MG63 (cell line): Measurements from ENCODE around the gene ECSIT. TPM values are rescaled to one million over a fixed set of nuclear protein-coding genes. Genes with fewer than 3 reads are reported as not detected.

Experiments
- DNase-seq: peaks from one replicate; pipeline ENCODE4 v3.0.0-alpha.2; 2020
- H3K27me3 ChIP-seq: fragments of 250-450 bp; sonication (Bioruptor Pico); 2 replicates; pipeline ENCODE4 v1.5.1; 2020; ENCODE audit warnings: mild to moderate bottlenecking, moderate library complexity
- H3K36me3 ChIP-seq: fragments of 250-450 bp; sonication (Bioruptor Pico); 2 replicates; pipeline ENCODE4 v1.5.1; 2020; ENCODE audit warnings: mild to moderate bottlenecking, moderate library complexity
- H3K4me3 ChIP-seq: fragments of 250-450 bp; sonication (Bioruptor Pico); 2 replicates; pipeline ENCODE4 v1.5.1; 2020; ENCODE audit warnings: mild to moderate bottlenecking, moderate library complexity
- H3K9me3 ChIP-seq: fragments of 250-450 bp; sonication (Bioruptor Pico); 2 replicates; pipeline ENCODE4 v1.5.1; 2020; ENCODE audit warnings: mild to moderate bottlenecking, moderate library complexity
- total RNA-seq: library from RNA; depleted of rRNA; stranded (reverse); fragments of >200 nt; shearing (Covaris generic); gene quantifications from 2 replicates; pipeline ENCODE4 v1.2.3, GENCODE V29; 2014; ENCODE audit warnings: low replicate concordance

ECSIT gene
- total RNA-seq, 1 experiment from 2014 or later: 196 TPM

DNA sequence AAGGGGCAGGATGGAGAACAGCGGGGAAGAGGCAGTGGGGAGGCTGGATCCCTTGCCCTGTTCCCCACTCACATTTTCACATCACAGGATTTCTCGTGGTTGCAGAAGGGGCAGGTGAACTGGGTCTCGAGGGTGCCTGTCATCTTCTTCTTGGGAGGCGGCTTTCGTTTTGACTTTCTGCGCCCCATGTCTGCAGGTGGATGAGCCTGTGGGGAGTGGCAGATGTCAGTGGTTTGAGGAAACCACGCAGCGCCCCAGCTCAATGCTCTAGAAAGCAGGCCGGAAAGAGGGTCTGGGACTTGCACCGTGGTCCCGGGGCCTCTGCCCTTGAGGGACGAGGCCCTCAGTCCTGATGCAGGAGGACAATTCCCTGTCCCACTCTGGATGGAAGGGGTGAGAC is 25.2 kb upstream of the ECSIT start:
- H3K4me3 ChIP-seq: no peak overlapping the region
- H3K36me3 ChIP-seq: peaks cover 49% of the 10 kb centered on the region
- H3K27me3 ChIP-seq: no peaks in the 10 kb centered on the region
- DNase-seq: no peak
- H3K9me3 ChIP-seq: no peaks in the 10 kb centered on the region

DNA sequence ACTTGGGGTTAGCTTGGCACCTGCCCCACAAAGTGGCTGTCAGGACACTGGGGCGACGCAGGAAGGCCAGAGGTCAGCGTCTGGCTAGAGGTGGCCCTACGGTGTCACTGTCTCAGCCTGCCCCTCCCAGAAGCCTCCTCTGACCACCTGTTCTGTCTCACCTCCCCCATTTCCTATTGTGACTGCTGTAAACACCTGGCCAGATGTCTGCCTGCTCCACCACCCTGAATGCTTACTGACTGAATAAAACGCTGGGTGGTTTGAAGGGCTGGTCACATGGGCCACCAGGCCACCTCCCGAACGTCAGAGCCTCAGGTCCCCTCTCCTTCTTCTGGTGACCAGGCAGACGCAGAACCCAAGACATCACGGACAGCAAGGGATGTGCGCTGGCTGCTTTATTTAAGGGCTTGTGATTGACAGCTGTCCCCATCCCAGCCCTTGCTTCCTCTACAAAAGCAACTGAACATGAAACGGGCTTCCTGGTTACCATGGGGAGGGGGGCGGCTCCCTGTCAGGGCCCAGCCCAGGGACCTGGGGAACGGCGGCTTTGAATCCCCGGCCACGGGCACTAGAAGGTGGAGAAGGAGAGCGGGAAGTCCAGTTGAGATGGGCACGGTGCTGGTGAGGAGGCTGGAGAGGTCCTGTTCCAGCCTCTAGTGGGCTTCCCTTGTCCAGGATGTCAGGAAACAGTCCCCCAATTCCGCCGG is 23.9 kb upstream of the ECSIT start:
- Histone ChIP-seq H3K36me3 (peaks cover 49% of the 10 kb centered on the region), H3K4me3 (no peak overlapping the region), H3K27me3 (no peaks in the 10 kb centered on the region), H3K9me3 (no peaks in the 10 kb centered on the region)
- DNase-seq: no peak

- H3K36me3 ChIP-seq: peaks cover 43% of the 10 kb centered on the region
- peak; percentile 37 for DNase-seq
- no peak overlapping the region for H3K4me3 ChIP-seq
- H3K9me3 ChIP-seq: no peaks in the 10 kb centered on the region
- no peaks in the 10 kb centered on the region for H3K27me3 ChIP-seq
These were observed 22.8 kb upstream of the ECSIT start for GRCh38 chr19:11551603-11552235.

DNA sequence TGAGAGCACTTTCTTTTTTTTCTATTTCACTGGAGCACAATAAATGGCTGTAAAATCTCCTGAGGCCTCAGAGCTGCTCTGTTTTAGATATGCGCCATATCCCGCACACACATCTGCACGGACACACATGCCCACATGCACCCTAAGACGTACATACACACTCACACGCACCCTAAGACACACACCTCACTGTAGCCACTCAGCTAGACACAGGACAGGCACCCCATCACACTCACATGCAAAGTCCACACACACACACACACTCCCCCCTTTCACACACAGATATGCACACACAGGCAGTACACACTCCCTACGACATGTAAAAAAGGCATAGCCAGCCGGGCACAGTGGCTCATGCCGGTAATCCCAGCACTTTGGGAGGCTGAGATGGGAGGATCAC is 21.3 kb upstream of the ECSIT start:
- Histone ChIP-seq H3K9me3 (no peaks in the 10 kb centered on the region), H3K36me3 (peaks cover 30% of the 10 kb centered on the region), H3K27me3 (no peaks in the 10 kb centered on the region), H3K4me3 (no peak overlapping the region)
- no peak for DNase-seq

DNA sequence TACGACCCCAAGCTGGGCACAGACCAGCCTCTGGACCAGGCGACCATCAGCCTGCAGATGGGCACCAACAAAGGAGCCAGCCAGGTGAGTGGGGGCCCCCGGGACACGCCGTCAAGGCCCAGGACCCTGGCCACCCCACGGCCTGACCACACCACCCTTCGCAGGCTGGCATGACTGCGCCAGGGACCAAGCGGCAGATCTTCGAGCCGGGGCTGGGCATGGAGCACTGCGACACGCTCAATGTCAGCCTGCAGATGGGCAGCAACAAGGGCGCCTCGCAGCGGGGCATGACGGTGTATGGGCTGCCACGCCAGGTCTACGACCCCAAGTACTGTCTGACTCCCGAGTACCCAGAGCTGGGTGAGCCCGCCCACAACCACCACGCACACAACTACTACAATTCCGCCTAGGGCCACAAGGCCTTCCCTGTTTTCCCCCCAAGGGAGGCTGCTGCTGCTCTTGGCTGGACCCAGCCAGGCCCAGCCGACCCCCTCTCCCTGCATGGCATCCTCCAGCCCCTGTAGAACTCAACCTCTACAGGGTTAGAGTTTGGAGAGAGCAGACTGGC is 20.5 kb upstream of the ECSIT start:
- Histone ChIP-seq H3K36me3 (peaks cover 27% of the 10 kb centered on the region), H3K4me3 (no peak overlapping the region), H3K9me3 (no peaks in the 10 kb centered on the region), H3K27me3 (no peaks in the 10 kb centered on the region)
- no peak for DNase-seq

DNA sequence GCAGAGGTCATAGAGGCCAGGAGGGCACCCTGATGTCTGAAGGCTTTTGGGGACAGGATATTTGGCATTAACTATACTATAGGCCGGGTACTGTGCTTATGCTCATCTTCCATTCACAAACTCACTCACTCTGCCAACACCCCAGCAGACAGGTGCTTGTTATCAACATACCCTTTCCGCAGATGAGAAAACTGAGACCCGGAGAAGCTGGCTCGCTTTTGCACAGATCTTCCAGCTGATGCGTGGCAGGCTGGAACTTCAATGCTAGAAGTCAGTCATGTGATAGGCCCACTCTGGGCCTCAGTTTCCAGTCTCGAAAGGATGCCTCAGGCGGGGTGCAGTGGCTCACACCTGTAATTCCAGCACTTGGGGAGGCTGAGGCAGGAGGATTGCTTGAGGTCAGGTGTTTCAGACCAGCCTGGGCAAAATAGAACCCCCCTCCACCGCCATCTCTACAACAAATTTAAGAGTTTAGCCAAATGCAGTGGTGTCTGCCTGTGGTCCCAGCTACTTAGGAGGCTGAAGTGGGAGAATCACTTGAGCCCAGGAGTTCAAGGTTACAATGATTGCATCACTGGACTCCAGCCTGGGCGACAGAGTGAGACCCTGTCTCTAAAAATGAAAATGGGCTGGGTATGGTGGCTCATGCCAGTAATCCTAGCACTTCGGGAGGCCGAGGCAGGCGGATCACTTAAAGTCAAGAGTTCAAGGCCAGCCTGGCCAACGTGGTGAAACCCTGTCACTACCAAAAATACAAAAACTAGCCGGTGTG is 19.2 kb upstream of the ECSIT start:
- no peak for DNase-seq

GRCh38 chr19:11541238-11541637 is 12.3 kb upstream of the ECSIT start:
- H3K9me3 ChIP-seq: no peaks in the 10 kb centered on the region
- no peaks in the 10 kb centered on the region; the same call in 1 of the 2 replicates for H3K27me3 ChIP-seq
- no peak for DNase-seq
- H3K36me3 ChIP-seq: no peaks in the 10 kb centered on the region
- H3K4me3 ChIP-seq: no peak overlapping the region

More for the DNA sequence above, 19.2 kb upstream of the ECSIT start:
- H3K36me3 ChIP-seq: peaks cover 14% of the 10 kb centered on the region
- no peaks in the 10 kb centered on the region; the same call in 1 of the 2 replicates for H3K27me3 ChIP-seq
- H3K9me3 ChIP-seq: no peaks in the 10 kb centered on the region
- no peak overlapping the region for H3K4me3 ChIP-seq

DNA sequence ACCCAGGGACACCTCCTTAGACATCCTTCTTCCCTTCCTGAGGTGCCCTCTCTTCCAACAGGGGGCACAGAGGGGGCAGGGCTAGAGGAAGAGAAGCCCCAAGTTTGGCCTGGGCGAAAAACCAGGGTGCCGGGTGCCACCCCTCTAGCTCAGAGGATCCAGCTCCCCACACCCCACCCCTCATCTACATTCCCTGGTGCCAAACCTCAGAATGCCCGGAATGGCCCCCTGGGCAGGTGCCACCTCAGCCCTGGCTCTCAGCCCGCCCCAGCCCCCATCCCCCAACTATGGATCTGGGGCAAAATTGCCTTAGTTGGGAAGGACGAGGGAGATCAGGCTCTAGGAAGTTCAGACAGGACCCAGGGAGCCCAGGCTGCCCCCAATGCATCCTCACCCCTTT is 11.7 kb upstream of the ECSIT start:
- no peaks in the 10 kb centered on the region for H3K36me3 ChIP-seq
- DNase-seq: no peak

GRCh38 chr19:11539495-11540365 is 10.8 kb upstream of the ECSIT start:
- Histone ChIP-seq H3K4me3 (no peak overlapping the region), H3K36me3 (no peaks in the 10 kb centered on the region), H3K9me3 (no peaks in the 10 kb centered on the region), H3K27me3 (no peaks in the 10 kb centered on the region; the same call in 1 of the 2 replicates)
- no peak for DNase-seq

More for the DNA sequence above, 11.7 kb upstream of the ECSIT start:
- Histone ChIP-seq H3K4me3 (no peak overlapping the region), H3K9me3 (no peaks in the 10 kb centered on the region), H3K27me3 (no peaks in the 10 kb centered on the region; the same call in 1 of the 2 replicates)

DNA sequence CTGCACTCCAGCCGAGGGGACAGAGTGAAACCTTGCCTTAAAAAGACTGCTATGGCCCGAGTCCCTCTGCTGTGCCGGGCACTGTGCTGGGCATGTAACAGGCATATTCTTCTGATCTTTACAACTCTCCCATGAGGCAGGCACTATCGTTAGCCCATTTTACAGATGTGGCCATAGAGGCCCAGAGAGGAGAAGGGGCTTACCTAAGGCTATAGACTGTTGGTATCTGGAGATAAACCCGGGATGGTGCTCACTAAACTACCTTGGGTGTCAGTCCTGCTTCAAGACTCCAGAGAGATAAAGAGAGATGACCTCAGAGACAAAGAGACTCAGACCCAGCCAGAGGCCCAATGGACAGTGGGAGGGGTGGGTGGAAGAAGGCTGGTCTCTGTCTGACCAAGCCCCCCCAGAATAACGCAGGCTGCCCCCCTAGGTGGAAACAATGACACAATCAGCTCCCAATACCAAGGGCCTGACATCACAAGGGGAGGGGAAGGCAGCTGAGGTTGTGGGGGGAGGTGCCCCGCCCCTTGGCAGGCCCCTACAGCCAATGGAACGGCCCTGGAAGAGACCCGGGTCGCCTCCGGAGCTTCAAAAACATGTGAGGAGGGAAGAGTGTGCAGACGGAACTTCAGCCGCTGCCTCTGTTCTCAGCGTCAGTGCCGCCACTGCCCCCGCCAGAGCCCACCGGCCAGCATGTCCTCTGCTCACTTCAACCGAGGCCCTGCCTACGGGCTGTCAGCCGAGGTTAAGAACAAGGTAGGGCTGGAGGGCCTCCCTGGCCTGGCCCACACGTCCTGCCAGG is 9.5 kb upstream of the ECSIT start, which contains the start of gene CNN1:
TSS of gene CNN1 (plus strand) at position 620 of the 805 bp plus-strand sequence. CDS start at position 697, 77 bp downstream.
- peak; percentile 41 for DNase-seq
- Histone ChIP-seq H3K4me3 (no peak within 1 kb of the TSS), H3K9me3 (no peaks in the 10 kb centered on the region), H3K27me3 (no peaks in the 10 kb centered on the region), H3K36me3 (no peaks in the 10 kb centered on the region)

DNA sequence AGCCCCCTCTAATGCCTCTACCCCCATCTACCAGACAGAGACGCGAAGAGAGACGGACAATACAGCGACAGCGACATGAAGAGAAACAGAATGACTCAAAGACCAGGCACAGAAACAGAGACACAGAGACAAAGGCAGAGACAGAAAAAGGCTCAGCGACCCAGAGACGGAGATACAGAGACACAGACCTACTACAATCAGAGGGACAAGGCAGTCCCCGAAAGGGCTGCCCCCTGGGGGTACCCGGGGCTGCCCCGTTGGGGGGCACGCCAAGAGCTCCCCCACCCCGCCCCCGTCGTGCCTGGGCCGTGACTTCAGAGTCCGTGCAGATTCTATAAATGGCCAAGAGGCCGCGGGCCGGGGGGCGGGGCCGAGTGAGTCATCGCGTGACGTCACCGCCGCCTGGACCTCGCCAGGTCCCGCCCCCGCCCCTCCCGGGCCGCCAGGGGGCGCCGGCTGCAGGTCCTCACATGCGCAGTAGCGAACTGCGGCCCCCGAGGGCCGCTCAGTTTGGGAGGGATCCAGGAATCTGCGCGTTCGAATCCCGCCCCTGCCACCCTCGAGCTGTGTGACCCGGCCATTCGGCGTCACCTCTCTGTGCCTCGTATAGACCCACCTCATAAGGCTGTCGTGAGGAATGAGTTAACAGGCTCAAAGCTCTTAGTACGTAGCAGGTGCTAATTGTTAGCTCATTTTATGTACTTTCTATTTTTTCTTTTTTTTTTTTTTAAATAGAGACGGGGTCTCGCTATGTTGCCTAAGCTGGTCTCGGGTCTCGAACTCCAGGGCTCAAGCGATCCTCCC is 7.1 kb upstream of the ECSIT start:
- H3K36me3 ChIP-seq: no peaks in the 10 kb centered on the region
- DNase-seq: peak; percentile 91
- no peaks in the 10 kb centered on the region for H3K9me3 ChIP-seq
- no peaks in the 10 kb centered on the region for H3K27me3 ChIP-seq
- peak overlapping the region; percentile 4; the same call in 1 of the 2 replicates for H3K4me3 ChIP-seq

DNA sequence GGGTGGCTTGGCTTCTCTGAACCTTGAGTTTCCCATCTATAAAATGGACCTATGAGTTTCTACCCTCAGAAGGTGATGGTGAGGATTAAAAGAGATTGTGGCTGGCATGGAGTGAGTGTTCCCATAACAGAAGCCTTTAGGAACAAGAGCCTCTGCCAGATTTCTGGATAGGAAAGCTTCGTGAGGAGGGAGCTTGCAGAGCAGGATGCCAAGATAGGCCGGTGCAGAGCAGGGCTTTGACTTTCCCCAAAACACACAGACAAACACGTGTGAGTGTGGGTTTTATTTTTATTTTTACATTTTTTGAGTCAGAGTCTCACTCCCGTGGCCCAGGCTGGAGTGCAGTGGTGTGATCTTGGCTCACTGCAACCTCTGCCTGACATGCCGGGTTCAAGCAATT is 6.0 kb upstream of the ECSIT start:
- Histone ChIP-seq H3K27me3 (no peaks in the 10 kb centered on the region), H3K36me3 (no peaks in the 10 kb centered on the region), H3K9me3 (no peaks in the 10 kb centered on the region), H3K4me3 (no peak overlapping the region)
- DNase-seq: no peak

DNA sequence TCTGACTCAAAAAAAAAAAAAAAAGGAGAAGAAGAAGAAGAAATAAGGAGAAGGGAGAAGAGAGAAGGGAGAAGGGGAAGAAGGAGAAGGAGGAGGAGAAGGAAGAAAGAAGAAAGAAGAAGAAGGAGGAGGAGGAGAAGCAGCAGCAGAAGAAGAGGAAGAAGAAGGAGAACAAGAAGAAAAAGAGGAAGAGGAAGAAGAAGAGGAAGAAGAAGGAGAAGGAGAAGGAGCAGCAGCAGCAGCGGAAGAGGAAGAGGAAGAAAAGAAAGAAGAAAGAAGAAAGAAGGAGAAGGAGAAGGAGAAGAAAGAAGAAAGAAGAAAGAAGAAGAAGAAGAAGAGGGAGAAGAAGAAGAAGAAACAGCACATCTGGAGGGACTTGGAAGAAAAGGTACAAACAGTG is 5.6 kb upstream of the ECSIT start:
- H3K27me3 ChIP-seq: no peaks in the 10 kb centered on the region
- DNase-seq: no peak
- no peak overlapping the region for H3K4me3 ChIP-seq
- no peaks in the 10 kb centered on the region for H3K9me3 ChIP-seq
- no peaks in the 10 kb centered on the region for H3K36me3 ChIP-seq

DNA sequence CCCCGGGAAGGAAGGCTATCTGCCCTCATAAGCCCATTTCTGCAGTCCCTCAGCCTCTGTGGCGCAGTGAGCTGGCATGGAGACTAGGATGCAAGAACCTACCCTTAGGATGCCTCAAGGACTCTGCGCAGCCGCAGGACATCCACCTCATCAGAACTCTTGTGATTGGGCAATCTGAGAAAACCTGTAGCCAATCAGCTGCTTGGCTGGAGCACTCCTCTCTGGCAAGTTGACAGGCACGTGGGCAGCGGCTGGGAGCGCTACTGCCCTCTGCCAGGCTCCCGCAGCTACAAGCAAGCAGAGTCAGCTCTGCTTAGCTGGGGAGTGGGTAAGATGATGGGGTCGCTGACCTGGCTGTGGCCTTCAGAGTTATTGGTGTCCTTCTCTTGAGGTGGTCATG is 1.5 kb upstream of the ECSIT start:
- peak; percentile 81 for DNase-seq
- Histone ChIP-seq H3K9me3 (no peaks in the 10 kb centered on the region), H3K27me3 (no peaks in the 10 kb centered on the region), H3K4me3 (no peak overlapping the region), H3K36me3 (peaks cover 15% of the 10 kb centered on the region)

DNA sequence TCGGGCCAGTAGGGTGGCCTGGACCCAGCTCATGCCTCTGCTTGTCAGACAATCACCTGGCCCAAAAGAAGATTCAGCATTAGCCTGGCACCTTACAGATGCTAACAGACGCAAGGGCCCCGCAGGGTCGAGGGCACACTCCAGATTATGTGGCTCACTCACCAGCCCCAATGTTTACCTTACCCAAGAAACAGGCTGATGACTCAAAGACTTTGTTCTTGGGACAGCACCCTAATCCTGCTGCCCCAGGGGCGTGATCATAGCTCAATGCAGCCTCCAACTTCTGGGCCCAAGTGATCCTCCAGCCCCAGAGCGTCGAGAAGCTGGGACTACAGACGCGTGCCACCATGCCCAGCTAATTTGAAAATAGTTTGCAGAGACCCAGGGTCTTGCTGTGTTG is 9.8 kb downstream of the ECSIT start:
- Histone ChIP-seq H3K36me3 (peaks cover 83% of the 10 kb centered on the region), H3K9me3 (no peaks in the 10 kb centered on the region), H3K27me3 (no peaks in the 10 kb centered on the region), H3K4me3 (no peak overlapping the region)
- DNase-seq: no peak
